Karpas-422 (cell line): Measurements from ENCODE around the gene CCL11. TPM values are rescaled to one million over a fixed set of nuclear protein-coding genes. Genes with fewer than 3 reads are reported as not detected.
A peak's percentile ranks its signal among the peaks of the same experiment; 100 is the strongest.

Experiments
- DNase-seq: peaks from one replicate; pipeline ENCODE4 v3.0.0-alpha.2; 2015
- H2AFZ ChIP-seq: fragments of 200-600 bp; sonication (generic); 2 replicates; pipeline ENCODE4 v1.6.1; 2014; ENCODE audit warnings: antibody characterized with exemption, low read length, mixed read lengths
- H3K27ac ChIP-seq: fragments of 200-600 bp; sonication (generic); 2 replicates; pipeline ENCODE4 v1.5.1; 2014; ENCODE audit warnings: mild to moderate bottlenecking, low read length, moderate library complexity
- H3K27me3 ChIP-seq: fragments of 200-600 bp; sonication (generic); 2 replicates; pipeline ENCODE4 v1.6.1; 2014; ENCODE audit warnings: low read length, mixed read lengths
- H3K36me3 ChIP-seq: fragments of 200-600 bp; sonication (generic); 2 replicates; pipeline ENCODE4 v1.6.1; 2014; ENCODE audit warnings: low read length, mixed read lengths; ENCODE audit not compliant: insufficient read depth
- H3K4me1 ChIP-seq: fragments of 200-600 bp; sonication (generic); 2 replicates; pipeline ENCODE4 v1.6.1; 2014; ENCODE audit warnings: mild to moderate bottlenecking, low read length, mixed read lengths
- H3K4me2 ChIP-seq: fragments of 200-600 bp; sonication (generic); 2 replicates; pipeline ENCODE4 v1.6.1; 2014; ENCODE audit warnings: low read length, low read depth, mild to moderate bottlenecking; ENCODE audit not compliant: poor library complexity, severe bottlenecking
- H3K4me3 ChIP-seq: fragments of 200-600 bp; sonication (generic); 2 replicates; pipeline ENCODE4 v1.5.1; 2014; ENCODE audit warnings: mild to moderate bottlenecking, antibody characterized with exemption, low read length, mixed read lengths
- H3K79me2 ChIP-seq: fragments of 200-600 bp; sonication (generic); 2 replicates; pipeline ENCODE4 v1.6.1; 2014; ENCODE audit warnings: mild to moderate bottlenecking, low read length, mixed read lengths
- H3K9ac ChIP-seq: fragments of 200-600 bp; sonication (generic); 2 replicates; pipeline ENCODE4 v1.6.0; 2014; ENCODE audit warnings: low read length
- H3K9me2 ChIP-seq: fragments of 200-600 bp; sonication (generic), shearing (Covaris generic); replicated peaks from 2 replicates; pipeline ENCODE4 v1.6.0; 2014; ENCODE audit warnings: mild to moderate bottlenecking, low read length, moderate library complexity; ENCODE audit not compliant: insufficient read depth
- H3K9me3 ChIP-seq: fragments of 300-700, 200-600 bp; sonication (generic); 2 replicates; pipeline ENCODE4 v1.6.1; 2014; ENCODE audit warnings: low read length, mixed read lengths
- H4K20me1 ChIP-seq: fragments of 200-600 bp; sonication (generic); 2 replicates; pipeline ENCODE4 v1.6.1; 2014; ENCODE audit warnings: mild to moderate bottlenecking, antibody characterized with exemption, low read length, low read depth; ENCODE audit not compliant: insufficient read depth
- total RNA-seq: library from RNA; depleted of rRNA; stranded (reverse); fragments of >200 nt; shearing (Covaris generic); gene quantifications from 2 replicates; pipeline ENCODE4 v1.2.3, GENCODE V29; 2014; ENCODE audit warnings: low replicate concordance; rRNA removed

The CCL11 gene
- total RNA-seq, result not detected in 2 replicates

- Histone ChIP-seq H3K9me2 (no peaks in the 10 kb centered on the region), H3K4me1 (no peaks in the 10 kb centered on the region), H3K27ac (no peak within 1 kb of the TSS)
Measured at GRCh38 chr17:34285286-34285792, at the start of gene CCL11. Gene CCL11, plus strand, starts transcription at chr17:34285742. Its CDS starts 67 bp downstream, at chr17:34285809.

GRCh38 chr17:34236281-34236892, 49.2 kb upstream of the CCL11 start:
- Histone ChIP-seq H3K4me2 (no peak overlapping the region), H3K36me3 (no peaks in the 10 kb centered on the region), H2AFZ (no peak overlapping the region), H3K9me2 (no peaks in the 10 kb centered on the region), H3K79me2 (no peaks in the 10 kb centered on the region), H3K27me3 (no peaks in the 10 kb centered on the region), H3K4me1 (no peaks in the 10 kb centered on the region), H3K9ac (no peak overlapping the region), H3K9me3 (no peaks in the 10 kb centered on the region), H3K4me3 (no peak overlapping the region), H3K27ac (no peak overlapping the region), H4K20me1 (no peaks in the 10 kb centered on the region)
- no peak for DNase-seq

More at GRCh38 chr17:34285286-34285792, at the start of gene CCL11:
- no peak within 1 kb of the TSS for H3K4me2 ChIP-seq
- H2AFZ ChIP-seq, result no peak within 1 kb of the TSS
- H3K79me2 ChIP-seq, result no peaks in the 10 kb centered on the region
- H3K4me3 ChIP-seq, result no peak within 1 kb of the TSS
- no peak within 1 kb of the TSS for H3K9ac ChIP-seq
- no peaks in the 10 kb centered on the region for H3K36me3 ChIP-seq
- no peaks in the 10 kb centered on the region for H4K20me1 ChIP-seq
- DNase-seq, result no peak
- H3K27me3 ChIP-seq, result no peaks in the 10 kb centered on the region
- H3K9me3 ChIP-seq, result no peaks in the 10 kb centered on the region

GRCh38 chr17:34237458-34237857, 48.1 kb upstream of the CCL11 start:
- H4K20me1 ChIP-seq, result no peaks in the 10 kb centered on the region
- no peak overlapping the region for H3K27ac ChIP-seq
- no peak overlapping the region for H3K4me3 ChIP-seq
- no peaks in the 10 kb centered on the region for H3K27me3 ChIP-seq
- H3K9me2 ChIP-seq, result no peaks in the 10 kb centered on the region
- peaks cover 2% of the 10 kb centered on the region; the same call in 1 of the 2 replicates for H3K4me1 ChIP-seq
- no peaks in the 10 kb centered on the region for H3K36me3 ChIP-seq
- no peak overlapping the region for H3K9ac ChIP-seq
- H2AFZ ChIP-seq, result no peak overlapping the region
- no peaks in the 10 kb centered on the region for H3K79me2 ChIP-seq
- no peaks in the 10 kb centered on the region for H3K9me3 ChIP-seq
- no peak for DNase-seq
- no peak overlapping the region for H3K4me2 ChIP-seq

GRCh38 chr17:34241062-34241461, 44.5 kb upstream of the CCL11 start:
- Histone ChIP-seq H3K27me3 (no peaks in the 10 kb centered on the region), H3K4me2 (no peak overlapping the region), H3K4me1 (peaks cover 6% of the 10 kb centered on the region; the same call in 1 of the 2 replicates), H3K9me2 (no peaks in the 10 kb centered on the region), H3K4me3 (no peak overlapping the region), H2AFZ (no peak overlapping the region), H3K79me2 (no peaks in the 10 kb centered on the region), H3K9me3 (no peaks in the 10 kb centered on the region), H3K9ac (no peak overlapping the region), H4K20me1 (no peaks in the 10 kb centered on the region), H3K27ac (no peak overlapping the region), H3K36me3 (no peaks in the 10 kb centered on the region)
- no peak for DNase-seq

DNA sequence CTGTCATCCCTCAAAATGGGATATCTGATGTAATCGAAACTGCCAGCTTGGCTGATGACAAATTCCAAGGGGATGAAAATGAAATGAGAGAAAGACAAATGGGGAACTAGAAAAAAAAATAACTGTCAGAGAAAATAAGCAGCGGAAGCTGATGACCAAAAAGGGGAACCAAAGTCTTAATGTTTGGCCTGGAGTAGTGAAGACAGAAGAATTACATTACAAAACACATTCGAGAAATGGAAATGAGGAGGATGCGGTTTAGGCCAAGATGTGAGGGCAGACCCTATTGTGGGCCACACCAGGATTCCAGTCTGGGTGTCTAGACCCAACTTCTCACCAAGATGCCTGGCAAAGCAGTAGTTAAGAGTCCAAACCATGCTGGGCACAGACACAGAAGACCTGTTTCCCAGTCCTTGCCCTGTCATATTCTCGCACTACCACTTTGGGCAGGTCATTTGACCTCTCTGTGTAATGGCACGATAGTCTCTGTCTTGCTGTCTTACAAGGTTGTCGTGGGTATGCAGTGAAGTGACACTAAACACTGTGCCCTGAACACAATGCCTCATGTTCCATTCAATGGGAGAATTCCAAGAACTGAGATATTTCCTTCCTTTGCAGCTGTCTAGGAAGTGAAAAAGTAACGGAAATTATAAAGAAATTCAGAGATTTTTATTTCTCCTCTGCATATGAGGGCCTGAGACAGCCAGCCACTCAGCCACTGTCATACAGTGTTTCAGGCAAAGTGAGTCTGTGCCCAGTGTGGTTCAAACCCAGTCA, 42.8 kb upstream of the CCL11 start:
- Histone ChIP-seq H3K9me3 (no peaks in the 10 kb centered on the region), H3K27ac (no peak overlapping the region), H3K9me2 (no peaks in the 10 kb centered on the region), H3K36me3 (no peaks in the 10 kb centered on the region), H3K4me3 (no peak overlapping the region), H3K27me3 (no peaks in the 10 kb centered on the region), H3K4me1 (peaks cover 6% of the 10 kb centered on the region; the same call in 1 of the 2 replicates), H3K79me2 (no peaks in the 10 kb centered on the region), H4K20me1 (no peaks in the 10 kb centered on the region), H3K9ac (no peak overlapping the region), H2AFZ (no peak overlapping the region), H3K4me2 (no peak overlapping the region)
- DNase-seq, result peak; percentile 49

GRCh38 chr17:34243364-34244320, 41.9 kb upstream of the CCL11 start:
- Histone ChIP-seq H3K27me3 (no peaks in the 10 kb centered on the region), H3K27ac (no peak overlapping the region), H3K36me3 (no peaks in the 10 kb centered on the region), H3K9ac (no peak overlapping the region), H3K4me2 (no peak overlapping the region), H3K4me1 (peaks cover 6% of the 10 kb centered on the region; the same call in 1 of the 2 replicates), H4K20me1 (no peaks in the 10 kb centered on the region), H3K79me2 (no peaks in the 10 kb centered on the region), H2AFZ (no peak overlapping the region), H3K9me2 (no peaks in the 10 kb centered on the region), H3K9me3 (no peaks in the 10 kb centered on the region), H3K4me3 (no peak overlapping the region)
- no peak for DNase-seq

- H2AFZ ChIP-seq, result no peak overlapping the region
- no peaks in the 10 kb centered on the region for H3K36me3 ChIP-seq
- H3K4me3 ChIP-seq, result no peak overlapping the region
- H3K9ac ChIP-seq, result no peak overlapping the region
- H3K27ac ChIP-seq, result no peak overlapping the region
- H4K20me1 ChIP-seq, result no peaks in the 10 kb centered on the region
- no peaks in the 10 kb centered on the region for H3K9me3 ChIP-seq
- no peak overlapping the region for H3K4me2 ChIP-seq
- peaks cover 6% of the 10 kb centered on the region; the same call in 1 of the 2 replicates for H3K4me1 ChIP-seq
- no peaks in the 10 kb centered on the region for H3K9me2 ChIP-seq
- no peaks in the 10 kb centered on the region for H3K79me2 ChIP-seq
- no peaks in the 10 kb centered on the region for H3K27me3 ChIP-seq
- DNase-seq, result no peak
Measured at GRCh38 chr17:34245351-34245905, 40.1 kb upstream of the CCL11 start.
